NCI-H1436 treated with DMSO at 0.1 percent for 48 hours (cell line): ENCODE results near the gene ZNF335.
"Not testable (repeated sequence)": the region's sequence is repeated elsewhere in the genome, so short reads cannot be mapped to it uniquely, and the experiment has no call there.

Experiments used
- DNase-seq: peaks from one replicate; lab custom pipeline; 2025; lab: John Stamatoyannopoulos, UW

The ZNF335 gene

GRCh38 chr20:45970646-45971424, 1.2 kb downstream of the ZNF335 start:
- no peak for DNase-seq

GRCh38 chr20:45969712-45970634, 2.0 kb downstream of the ZNF335 start:
- DNase-seq, result no peak

GRCh38 chr20:45968801-45969711, 2.9 kb downstream of the ZNF335 start:
- DNase-seq, result no peak

GRCh38 chr20:45968081-45968671, 3.8 kb downstream of the ZNF335 start:
- no peak for DNase-seq

DNA sequence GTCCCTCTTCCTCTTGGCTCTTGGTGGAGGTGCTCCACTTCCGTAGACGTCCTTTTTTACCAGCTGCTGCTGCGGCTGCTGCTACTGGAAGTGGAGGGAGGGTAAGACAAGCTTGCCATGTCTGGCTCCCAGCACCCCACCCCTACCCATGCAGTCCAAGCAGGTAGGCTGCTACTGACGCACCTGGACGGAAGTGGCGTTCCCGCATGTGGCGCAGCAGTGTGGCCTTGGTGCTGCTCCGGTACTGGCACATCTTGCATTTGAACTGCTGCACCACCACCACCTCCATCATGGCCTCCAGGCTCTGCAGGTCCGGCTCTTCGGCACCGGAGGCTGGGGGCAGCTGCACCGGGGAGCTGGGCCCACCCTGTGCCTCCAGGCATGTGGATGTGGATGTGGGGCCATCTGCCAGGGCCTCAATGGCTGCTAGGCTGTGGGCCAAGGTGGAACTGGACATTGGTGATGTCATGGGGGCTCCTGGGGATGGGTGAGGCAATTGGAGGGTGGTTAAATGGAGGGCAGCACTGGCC, 4.4 kb downstream of the ZNF335 start:
- DNase-seq, result no peak

DNA sequence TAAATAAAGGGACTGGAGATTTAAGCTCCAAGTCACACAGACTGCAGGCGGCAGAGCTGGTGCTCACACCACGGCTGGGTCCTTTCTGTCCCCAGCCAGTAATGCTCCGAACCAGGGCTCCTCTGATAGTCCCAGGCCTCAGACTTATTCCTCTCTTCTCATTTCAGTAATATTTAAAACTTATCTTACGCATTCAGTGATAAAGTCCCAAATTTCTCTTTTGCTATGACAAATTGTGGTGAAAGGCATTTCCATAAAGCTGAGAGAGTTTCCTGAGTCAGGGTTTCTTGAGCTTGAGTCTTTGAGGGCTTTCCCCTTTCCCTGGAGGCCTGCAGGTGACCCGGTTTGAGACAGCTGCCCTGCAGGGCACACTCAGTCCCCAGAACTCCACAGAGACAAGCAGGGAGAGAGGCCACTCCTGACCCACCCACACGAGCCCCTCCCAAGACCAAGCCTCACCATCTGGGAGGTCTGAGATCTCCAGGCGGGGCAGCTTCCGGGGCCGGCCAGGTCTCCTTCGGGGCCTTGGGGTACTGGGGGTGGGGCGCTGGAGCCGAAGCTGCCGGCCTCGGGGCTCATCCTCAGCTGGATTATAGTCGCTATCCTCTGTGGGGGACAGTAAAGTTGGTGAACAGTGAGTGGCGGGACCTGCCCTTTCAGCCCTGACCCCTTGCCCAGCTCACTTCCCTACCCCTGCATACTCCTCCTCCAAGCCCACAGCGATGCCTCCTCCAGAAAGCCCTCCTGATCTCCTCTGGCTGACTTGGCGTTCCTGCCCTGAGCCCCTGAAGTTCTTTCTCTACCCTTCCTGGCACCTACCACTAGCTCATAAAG, 6.6 kb downstream of the ZNF335 start:
- no peak for DNase-seq

DNA sequence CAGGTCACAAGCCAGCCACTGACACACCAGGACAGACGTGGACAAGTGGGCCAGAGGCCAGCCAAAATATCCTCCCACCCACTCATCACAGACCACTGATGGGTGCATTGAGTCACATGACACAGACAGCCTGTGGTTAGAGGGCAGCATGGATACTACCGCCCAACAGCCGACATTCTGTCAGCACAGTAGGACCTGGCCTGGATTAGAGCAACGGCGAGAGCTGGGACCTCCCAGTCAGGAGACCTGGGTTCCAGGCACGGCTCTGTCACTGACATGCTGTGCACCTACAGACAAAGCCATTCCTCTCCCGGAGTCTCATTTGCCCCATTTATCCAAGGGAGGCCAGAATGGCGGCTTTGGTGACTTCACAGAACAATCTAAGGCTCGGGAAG, 8.0 kb downstream of the ZNF335 start:
- no peak for DNase-seq

DNA sequence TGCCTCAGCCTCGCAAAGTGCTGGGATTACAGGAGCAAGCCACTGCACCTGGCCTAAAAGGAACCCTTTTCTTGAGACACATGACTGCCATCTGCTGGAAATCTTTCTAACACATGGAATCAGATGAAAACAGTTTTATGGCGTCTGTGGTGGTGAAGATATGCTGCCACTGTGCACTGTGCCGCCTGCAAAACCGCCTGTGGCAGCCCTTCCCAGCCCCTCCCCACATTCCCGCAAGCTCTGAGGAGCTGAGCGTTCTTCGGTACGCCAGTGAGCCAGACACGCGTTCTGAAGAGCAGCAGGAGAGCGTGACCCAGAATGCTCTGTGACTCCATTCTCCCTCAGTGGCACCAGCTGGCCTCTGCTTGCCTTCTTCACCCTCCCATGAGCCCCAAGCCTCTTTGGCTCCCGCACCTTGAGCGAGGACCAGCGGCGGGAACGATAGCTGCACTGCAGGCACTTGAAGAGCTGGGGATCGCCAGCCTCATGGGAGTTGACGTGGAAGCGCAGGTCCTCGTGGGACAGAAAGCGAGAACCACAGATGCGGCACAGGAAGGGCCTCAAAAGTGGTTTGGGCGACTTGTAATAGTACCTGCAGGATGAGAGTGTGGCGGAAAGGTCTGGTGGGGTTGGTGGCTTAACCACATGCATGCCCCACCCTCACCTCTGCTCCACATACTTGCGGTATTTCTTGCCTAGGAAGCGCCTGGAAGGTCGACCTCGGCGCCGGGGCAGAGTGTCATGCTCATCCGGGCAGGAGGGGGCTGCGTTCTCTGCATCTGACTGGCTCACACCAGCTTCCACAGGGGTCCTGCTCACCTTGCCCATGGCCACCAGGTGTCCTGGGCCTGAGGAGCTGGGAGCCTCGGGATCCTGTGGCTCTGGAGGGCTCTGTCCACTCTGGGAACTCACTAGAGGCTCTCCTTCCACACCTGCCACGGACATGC, 8.7 kb downstream of the ZNF335 start:
- no peak for DNase-seq

- DNase-seq, result no peak
Measured at GRCh38 chr20:45962031-45962755, 9.8 kb downstream of the ZNF335 start.

DNA sequence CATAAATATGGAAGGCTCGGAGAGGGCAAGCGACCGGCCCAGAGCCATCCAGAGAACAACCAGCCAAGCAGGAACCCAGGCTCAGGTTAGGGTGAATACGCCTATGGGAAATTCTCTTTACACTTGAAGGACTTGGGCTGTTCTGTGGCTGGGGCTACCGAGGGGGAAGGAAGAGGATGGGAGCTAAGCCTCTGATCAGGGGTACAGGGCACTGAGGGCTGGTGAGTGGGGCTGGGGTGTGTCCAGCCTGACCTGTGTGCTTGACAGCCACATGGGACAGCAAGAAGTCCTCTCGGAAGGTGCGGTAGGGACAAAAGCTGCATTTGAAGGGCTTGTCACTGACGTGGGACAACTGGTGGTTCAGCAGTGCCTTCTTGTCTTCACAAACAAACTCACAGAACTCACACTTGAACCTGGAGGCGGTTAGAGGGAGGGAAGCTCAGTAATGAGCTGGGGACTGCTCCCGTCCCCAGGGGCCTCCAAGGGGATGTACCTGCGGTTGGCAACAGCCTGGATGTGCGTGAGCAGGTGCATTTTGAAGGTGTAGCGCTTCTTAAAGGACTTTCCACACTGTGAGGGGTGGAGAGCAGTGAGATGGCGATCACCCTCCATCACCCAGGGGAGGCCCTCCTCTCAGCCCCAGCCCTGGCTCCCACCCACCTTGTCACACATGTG, 11.9 kb downstream of the ZNF335 start:
- no peak for DNase-seq

- no peak for DNase-seq
Measured at GRCh38 chr20:45959126-45959525, 12.9 kb downstream of the ZNF335 start.

- DNase-seq, result no peak
Measured at GRCh38 chr20:45958593-45958992, 13.4 kb downstream of the ZNF335 start.

- DNase-seq, result no peak
Measured at GRCh38 chr20:45957021-45957941, 14.7 kb downstream of the ZNF335 start.

DNA sequence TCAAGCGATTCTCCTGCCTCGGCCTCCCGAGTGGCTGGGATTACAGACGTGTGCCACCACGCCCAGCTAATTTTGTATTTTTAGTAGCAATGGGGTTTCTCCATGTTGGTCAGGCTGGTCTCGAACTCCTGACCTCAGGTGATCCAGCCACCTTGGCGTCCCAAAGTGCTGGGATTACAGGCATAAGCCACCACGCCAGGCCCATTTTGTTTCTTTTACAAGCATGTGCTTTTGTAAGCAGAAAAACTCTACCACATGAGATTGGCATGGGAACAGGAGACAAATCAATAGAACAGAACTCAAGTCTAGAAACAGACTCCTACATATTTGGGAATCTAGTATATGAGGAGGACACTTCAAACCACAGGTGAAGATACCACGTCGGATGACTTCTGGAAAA, 15.7 kb downstream of the ZNF335 start:
- DNase-seq, result not testable (repeated sequence)

DNA sequence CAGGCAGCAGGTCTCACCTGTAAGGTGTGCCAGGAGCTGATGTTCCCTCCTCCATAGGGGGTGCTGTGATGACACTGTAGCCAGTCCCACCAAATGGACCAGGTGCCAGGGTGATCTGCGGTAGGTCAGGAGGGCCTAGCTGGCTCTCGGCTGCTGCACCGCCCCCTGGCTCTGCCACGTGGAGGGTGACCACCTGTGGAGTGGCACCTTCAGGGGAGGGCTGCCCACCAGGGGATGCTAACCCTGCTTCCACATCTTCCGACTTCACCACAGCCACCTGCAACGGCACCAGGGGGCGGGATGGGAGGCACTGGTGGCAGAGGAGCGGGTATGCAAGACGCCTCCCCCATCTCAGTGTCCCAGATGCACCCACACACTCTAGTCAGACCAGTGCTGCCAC, 18.3 kb downstream of the ZNF335 start:
- DNase-seq, result no peak

DNA sequence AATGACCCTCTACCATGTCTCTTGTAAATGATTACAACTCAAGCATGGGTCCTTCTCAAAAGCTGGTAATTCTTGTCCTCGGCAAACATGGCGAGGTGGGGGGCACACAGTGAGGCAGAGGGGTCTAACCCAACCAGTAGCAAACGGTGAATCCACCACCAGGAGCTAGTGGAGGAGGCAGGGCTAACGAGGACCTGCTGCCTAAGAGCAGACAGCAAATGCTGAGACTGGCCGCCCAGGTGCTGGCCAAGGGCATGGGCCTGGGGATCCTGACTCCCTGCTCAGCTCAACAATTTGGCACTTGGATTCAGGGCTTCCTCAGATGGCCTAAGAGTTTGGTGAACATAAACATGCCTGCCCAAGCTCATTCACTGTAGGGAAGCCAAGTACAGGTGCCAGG, 19.1 kb downstream of the ZNF335 start:
- no peak for DNase-seq
